Spinal cord (tissue), 10 donors: ENCODE results near the gene FCN3. TPM values are rescaled to one million over a fixed set of nuclear protein-coding genes. Genes with fewer than 3 reads are reported as not detected.

Source experiments
- DNase-seq, 6 donors: peaks; one replicate each; pipeline versions ENCODE4 v3.0.0 to v3.0.0-alpha.2; 2013 to 2015; ENCODE audit warnings: low spot score in 6 of 6, low read depth in 4 of 6
- H3K27ac ChIP-seq: one replicate; pipeline ENCODE4 v1.5.1; 2013; ENCODE audit warnings: low read depth, low read length, control low read depth
- H3K27me3 ChIP-seq: one replicate; pipeline ENCODE4 v1.6.1; 2013; ENCODE audit warnings: low read length; ENCODE audit not compliant: control insufficient read depth, insufficient read depth
- H3K36me3 ChIP-seq: one replicate; pipeline ENCODE4 v1.6.1; 2013; ENCODE audit warnings: low read length; ENCODE audit not compliant: control insufficient read depth, insufficient read depth
- H3K4me1 ChIP-seq: one replicate; pipeline ENCODE4 v1.6.1; 2013; ENCODE audit warnings: low read length; ENCODE audit not compliant: control insufficient read depth, insufficient read depth
- H3K4me3 ChIP-seq: one replicate; pipeline ENCODE4 v1.5.1; 2013; ENCODE audit warnings: low read depth, low read length, control low read depth
- H3K9me3 ChIP-seq: one replicate; pipeline ENCODE4 v1.6.1; 2013; ENCODE audit warnings: low read length; ENCODE audit not compliant: control insufficient read depth, insufficient read depth
- WGBS: methylation state at CpG from one replicate; pipeline ENCODE4 v1.1.5; 2013; ENCODE audit warnings: missing lambda C conversion rate; ENCODE audit not compliant: insufficient coverage; 5-methylcytosine and 5-hydroxymethylcytosine counted together
- polyA plus RNA-seq, 2 donors: library from polyadenylated mRNA; unstranded; fragments of 120-200 nt; gene quantifications; one replicate each; pipeline ENCODE4 v1.2.1, GENCODE V29; 2013; ENCODE audit not compliant: insufficient read length in 2 of 2
- total RNA-seq, 2 donors: library from RNA; depleted of rRNA in 1 of 2; stranded (reverse); fragments of 120-200 nt in 1 of 2; fragments of >200 nt in 1 of 2; gene quantifications; one replicate each; pipeline versions ENCODE4 v1.2.3 to v1.2.4, GENCODE V29; 2013 to 2014
- donor health status: healthy.

The FCN3 gene
- total and polyA plus RNA-seq, 4 donors, result 0.27 to 0.44 TPM; not detected in 2

- no peaks in the 10 kb centered on the region for H3K4me1 ChIP-seq
- peaks cover 79% of the 10 kb centered on the region for H3K36me3 ChIP-seq
- DNase-seq, result peak in 2 of 6 donors; percentile 42 to 46
- no peak overlapping the region for H3K4me3 ChIP-seq
- H3K27ac ChIP-seq, result no peak overlapping the region
- 68% methylated on average over 11 of the region's 11 CpGs for WGBS
- no peaks in the 10 kb centered on the region for H3K27me3 ChIP-seq
- H3K9me3 ChIP-seq, result no peaks in the 10 kb centered on the region
These were observed 41.9 kb downstream of the FCN3 start for GRCh38 chr1:27332536-27333281.

GRCh38 chr1:27331922-27332321 is 42.7 kb downstream of the FCN3 start:
- DNase-seq, result no peak
- Histone ChIP-seq H3K27ac (no peak overlapping the region), H3K27me3 (no peaks in the 10 kb centered on the region), H3K36me3 (peaks cover 80% of the 10 kb centered on the region), H3K4me3 (no peak overlapping the region), H3K4me1 (no peaks in the 10 kb centered on the region), H3K9me3 (no peaks in the 10 kb centered on the region)
- 100% methylated on average over 5 of the region's 5 CpGs for WGBS

- H3K27ac ChIP-seq, result no peak overlapping the region
- DNase-seq, result no peak
- 95% methylated on average over 3 of the region's 3 CpGs for WGBS
These were observed 43.2 kb downstream of the FCN3 start for GRCh38 chr1:27331426-27331825.

GRCh38 chr1:27330786-27331185 is 43.8 kb downstream of the FCN3 start:
- H3K4me1 ChIP-seq, result no peaks in the 10 kb centered on the region
- WGBS, result 90% methylated on average over 7 of the region's 8 CpGs
- H3K36me3 ChIP-seq, result peaks cover 71% of the 10 kb centered on the region
- H3K9me3 ChIP-seq, result no peaks in the 10 kb centered on the region
- no peak for DNase-seq
- no peak overlapping the region for H3K4me3 ChIP-seq
- no peaks in the 10 kb centered on the region for H3K27me3 ChIP-seq
- H3K27ac ChIP-seq, result no peak overlapping the region

More at GRCh38 chr1:27331426-27331825, 43.2 kb downstream of the FCN3 start:
- Histone ChIP-seq H3K4me1 (no peaks in the 10 kb centered on the region), H3K4me3 (no peak overlapping the region), H3K9me3 (no peaks in the 10 kb centered on the region), H3K27me3 (no peaks in the 10 kb centered on the region), H3K36me3 (peaks cover 78% of the 10 kb centered on the region)

- WGBS, result 90% methylated on average over 4 of the region's 5 CpGs
- H3K36me3 ChIP-seq, result peaks cover 51% of the 10 kb centered on the region
- no peaks in the 10 kb centered on the region for H3K27me3 ChIP-seq
- H3K4me3 ChIP-seq, result no peak overlapping the region
- no peak overlapping the region for H3K27ac ChIP-seq
- no peak for DNase-seq
- H3K4me1 ChIP-seq, result peaks cover 4% of the 10 kb centered on the region
- H3K9me3 ChIP-seq, result no peaks in the 10 kb centered on the region
These were observed 46.7 kb downstream of the FCN3 start for GRCh38 chr1:27327964-27328363.

- 94% methylated on average over 15 of the region's 15 CpGs for WGBS
- Histone ChIP-seq H3K4me3 (no peak overlapping the region), H3K27ac (no peak overlapping the region), H3K4me1 (peaks cover 11% of the 10 kb centered on the region), H3K9me3 (no peaks in the 10 kb centered on the region), H3K27me3 (no peaks in the 10 kb centered on the region), H3K36me3 (peaks cover 25% of the 10 kb centered on the region)
- DNase-seq, result no peak
These were observed 49.3 kb downstream of the FCN3 start for GRCh38 chr1:27325286-27325685.

- no peak for DNase-seq
- peak overlapping the region; percentile 80 for H3K27ac ChIP-seq
- H3K27me3 ChIP-seq, result no peaks in the 10 kb centered on the region
- WGBS, result 0% methylated on average over 2 of the region's 10 CpGs
- H3K4me1 ChIP-seq, result peaks cover 18% of the 10 kb centered on the region
- H3K9me3 ChIP-seq, result no peaks in the 10 kb centered on the region
- peaks cover 18% of the 10 kb centered on the region for H3K36me3 ChIP-seq
- peak overlapping the region; percentile 99 for H3K4me3 ChIP-seq
These were observed 51.9 kb downstream of the FCN3 start for GRCh38 chr1:27322569-27323240.

- Histone ChIP-seq H3K4me3 (peak within 1 kb of the TSS; percentile 99), H3K4me1 (peaks cover 24% of the 10 kb centered on the region), H3K27me3 (no peaks in the 10 kb centered on the region), H3K36me3 (peaks cover 11% of the 10 kb centered on the region), H3K27ac (peak within 1 kb of the TSS; percentile 80), H3K9me3 (no peaks in the 10 kb centered on the region)
- peak; percentile 82 to 99 (median 94) for DNase-seq
- 0% methylated on average over 66 of the region's 67 CpGs for WGBS
These were observed 52.6 kb downstream of the FCN3 start, which contains the start of gene TMEM222 for GRCh38 chr1:27321813-27322568. Gene TMEM222, plus strand, starts transcription at chr1:27322163. Its CDS starts 35 bp downstream, at chr1:27322198.
